ENCODE data around the gene NOXRED1.

Gene NOXRED1

DNA sequence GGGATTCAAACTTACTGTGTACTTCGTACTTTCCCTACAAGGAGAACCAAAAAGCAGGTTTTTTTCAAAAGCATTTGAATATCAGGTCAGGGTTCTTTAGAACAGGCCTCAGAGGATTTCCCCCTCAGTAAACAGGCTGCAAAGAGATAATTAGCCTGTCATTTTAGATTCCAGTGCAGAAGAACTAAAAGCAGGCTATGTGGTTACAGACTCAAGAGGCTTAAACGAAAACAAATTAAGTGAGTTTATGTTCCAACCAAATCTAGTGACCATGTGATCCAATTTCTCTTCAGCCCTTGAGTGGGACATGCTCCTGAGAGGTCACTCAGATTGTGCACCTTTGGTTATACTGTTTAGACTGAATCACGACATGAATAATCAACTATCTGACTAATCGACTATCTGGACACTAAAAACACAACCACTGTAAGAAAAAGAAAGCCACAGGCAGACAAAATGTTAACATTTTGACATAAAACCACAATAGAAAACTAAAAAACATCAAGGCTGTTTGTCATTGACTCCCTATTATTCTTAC lies 51.0 kb downstream of the NOXRED1 start:
- TF ChIP-seq POLR2AphosphoS5 (IDR thresholded peaks at IDR 0.05; ENCODE audit: borderline replicate concordance, low read depth, low read length) (no peak), EZH2 (IDR thresholded peaks at IDR 0.05) (no peak), FOXP2 (optimal IDR thresholded peaks at IDR 0.05; ENCODE audit: control extremely low read depth, extremely low read length, insufficient read depth) (no peak)
- Histone ChIP-seq H3K36me3 (ENCODE audit: insufficient read depth, low read length) (no peaks in the 10 kb centered on the region), H3K4me3 (no peak overlapping the region), H3K27ac (no peak overlapping the region), H3K9me3 (ENCODE audit: low read depth, low read length) (no peaks in the 10 kb centered on the region), H3K9ac (ENCODE audit: insufficient read length) (no peak overlapping the region)
- DNase-seq (ENCODE audit: low read depth, low spot score): no peak

GRCh38 chr14:77369285-77369684 lies 54.0 kb downstream of the NOXRED1 start:
- H3K9ac ChIP-seq (ENCODE audit: insufficient read length): no peak overlapping the region
- no peaks in the 10 kb centered on the region for H3K9me3 ChIP-seq (ENCODE audit: low read depth, low read length)
- no peaks in the 10 kb centered on the region for H3K36me3 ChIP-seq (ENCODE audit: insufficient read depth, low read length)
- no peak for DNase-seq (ENCODE audit: low read depth, low spot score)
- H3K27ac ChIP-seq: no peak overlapping the region
- TF ChIP-seq POLR2AphosphoS5 (IDR thresholded peaks at IDR 0.05; ENCODE audit: borderline replicate concordance, low read depth, low read length) (no peak), EZH2 (IDR thresholded peaks at IDR 0.05) (no peak), FOXP2 (optimal IDR thresholded peaks at IDR 0.05; ENCODE audit: control extremely low read depth, extremely low read length, insufficient read depth) (no peak)
- no peak overlapping the region for H3K4me3 ChIP-seq

- TF ChIP-seq FOXP2 (optimal IDR thresholded peaks at IDR 0.05; ENCODE audit: control extremely low read depth, extremely low read length, insufficient read depth) (no peak), POLR2AphosphoS5 (IDR thresholded peaks at IDR 0.05; ENCODE audit: borderline replicate concordance, low read depth, low read length) (no peak), EZH2 (IDR thresholded peaks at IDR 0.05) (no peak)
- Histone ChIP-seq H3K36me3 (ENCODE audit: insufficient read depth, low read length) (no peaks in the 10 kb centered on the region), H3K4me3 (no peak overlapping the region), H3K9me3 (ENCODE audit: low read depth, low read length) (no peaks in the 10 kb centered on the region), H3K9ac (ENCODE audit: insufficient read length) (no peak overlapping the region), H3K27ac (no peak overlapping the region)
- no peak for DNase-seq (ENCODE audit: low read depth, low spot score)
Observed at GRCh38 chr14:77364146-77364545, 59.2 kb downstream of the NOXRED1 start.

GRCh38 chr14:77359626-77360025 lies 63.7 kb downstream of the NOXRED1 start:
- TF ChIP-seq EZH2 (IDR thresholded peaks at IDR 0.05): no peak
- no peak for TF ChIP-seq FOXP2 (optimal IDR thresholded peaks at IDR 0.05; ENCODE audit: control extremely low read depth, extremely low read length, insufficient read depth)
- TF ChIP-seq POLR2AphosphoS5 (IDR thresholded peaks at IDR 0.05; ENCODE audit: borderline replicate concordance, low read depth, low read length): no peak
- no peak overlapping the region for H3K9ac ChIP-seq (ENCODE audit: insufficient read length)
- no peak for DNase-seq (ENCODE audit: low read depth, low spot score)
- no peak overlapping the region for H3K4me3 ChIP-seq
- no peaks in the 10 kb centered on the region for H3K36me3 ChIP-seq (ENCODE audit: insufficient read depth, low read length)
- H3K27ac ChIP-seq: no peak overlapping the region
- H3K9me3 ChIP-seq (ENCODE audit: low read depth, low read length): no peaks in the 10 kb centered on the region

- DNase-seq (ENCODE audit: low read depth, low spot score): no peak
- no peaks in the 10 kb centered on the region for H3K36me3 ChIP-seq (ENCODE audit: insufficient read depth, low read length)
- no peak overlapping the region for H3K4me3 ChIP-seq
- H3K9me3 ChIP-seq (ENCODE audit: low read depth, low read length): no peaks in the 10 kb centered on the region
- H3K27ac ChIP-seq: no peak overlapping the region
- no peak overlapping the region for H3K9ac ChIP-seq (ENCODE audit: insufficient read length)
- TF ChIP-seq FOXP2 (optimal IDR thresholded peaks at IDR 0.05; ENCODE audit: control extremely low read depth, extremely low read length, insufficient read depth) (no peak), EZH2 (IDR thresholded peaks at IDR 0.05) (no peak), POLR2AphosphoS5 (IDR thresholded peaks at IDR 0.05; ENCODE audit: borderline replicate concordance, low read depth, low read length) (no peak)
Observed at GRCh38 chr14:77356899-77357298, 66.4 kb downstream of the NOXRED1 start.

GRCh38 chr14:77355811-77356210 lies 67.5 kb downstream of the NOXRED1 start:
- H3K9me3 ChIP-seq (ENCODE audit: low read depth, low read length): no peaks in the 10 kb centered on the region
- H3K27ac ChIP-seq: no peak overlapping the region
- no peak overlapping the region for H3K9ac ChIP-seq (ENCODE audit: insufficient read length)
- H3K36me3 ChIP-seq (ENCODE audit: insufficient read depth, low read length): no peaks in the 10 kb centered on the region
- no peak overlapping the region for H3K4me3 ChIP-seq
- TF ChIP-seq FOXP2 (optimal IDR thresholded peaks at IDR 0.05; ENCODE audit: control extremely low read depth, extremely low read length, insufficient read depth): no peak
- TF ChIP-seq POLR2AphosphoS5 (IDR thresholded peaks at IDR 0.05; ENCODE audit: borderline replicate concordance, low read depth, low read length): no peak
- DNase-seq (ENCODE audit: low read depth, low spot score): no peak

- no peak overlapping the region for H3K27ac ChIP-seq
Observed at GRCh38 chr14:77353469-77354141, 69.7 kb downstream of the NOXRED1 start.

GRCh38 chr14:77347751-77348150 lies 75.6 kb downstream of the NOXRED1 start:
- H3K4me3 ChIP-seq: no peak overlapping the region
- H3K27ac ChIP-seq: peak overlapping the region; percentile 44; the same call in 1 of the 2 replicates
- TF ChIP-seq POLR2AphosphoS5 (IDR thresholded peaks at IDR 0.05; ENCODE audit: borderline replicate concordance, low read depth, low read length) (no peak), FOXP2 (optimal IDR thresholded peaks at IDR 0.05; ENCODE audit: control extremely low read depth, extremely low read length, insufficient read depth) (no peak), EZH2 (IDR thresholded peaks at IDR 0.05) (no peak)
- H3K9ac ChIP-seq (ENCODE audit: insufficient read length): no peak overlapping the region
- no peaks in the 10 kb centered on the region for H3K9me3 ChIP-seq (ENCODE audit: low read depth, low read length)
- peak; percentile 6 for DNase-seq (ENCODE audit: low read depth, low spot score)
- H3K36me3 ChIP-seq (ENCODE audit: insufficient read depth, low read length): no peaks in the 10 kb centered on the region; the same call in 1 of the 2 replicates

More at GRCh38 chr14:77353469-77354141, 69.7 kb downstream of the NOXRED1 start:
- TF ChIP-seq EZH2 (IDR thresholded peaks at IDR 0.05) (no peak), FOXP2 (optimal IDR thresholded peaks at IDR 0.05; ENCODE audit: control extremely low read depth, extremely low read length, insufficient read depth) (no peak), POLR2AphosphoS5 (IDR thresholded peaks at IDR 0.05; ENCODE audit: borderline replicate concordance, low read depth, low read length) (no peak)
- Histone ChIP-seq H3K9me3 (ENCODE audit: low read depth, low read length) (no peaks in the 10 kb centered on the region), H3K36me3 (ENCODE audit: insufficient read depth, low read length) (no peaks in the 10 kb centered on the region; the same call in 1 of the 2 replicates), H3K4me3 (no peak overlapping the region), H3K9ac (ENCODE audit: insufficient read length) (no peak overlapping the region)
- DNase-seq (ENCODE audit: low read depth, low spot score): no peak
